Measurements from ENCODE around the gene PRKCE.

PRKCE gene

GRCh38 chr2:45651415-45652089, at the start of gene PRKCE:
TSS of gene PRKCE (plus strand) at chr2:45651675.
- no peak for DNase-seq (ENCODE audit: low read depth)

DNA sequence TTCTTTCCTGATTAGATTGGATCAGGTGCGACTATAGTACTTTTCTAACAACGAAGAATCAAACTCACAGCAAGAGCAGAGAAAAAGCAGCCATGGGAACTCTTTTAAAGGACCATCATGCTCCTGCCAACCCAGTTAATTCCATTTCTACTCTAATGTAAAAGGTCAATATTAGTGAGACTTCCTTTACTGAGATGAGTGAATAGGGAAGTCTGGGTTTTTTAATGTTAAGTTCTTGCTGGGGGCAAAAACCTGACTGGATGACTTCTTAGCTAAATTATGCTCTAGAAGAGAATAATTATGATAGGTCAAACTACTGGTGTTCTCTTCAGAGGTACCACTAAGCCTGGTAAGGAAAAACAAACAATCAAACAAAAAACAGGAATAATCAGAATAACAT, 48.9 kb upstream of the PRKCE start:
- DNase-seq (ENCODE audit: low read depth), result no peak

GRCh38 chr2:45605116-45605515, 46.4 kb upstream of the PRKCE start:
- no peak for DNase-seq (ENCODE audit: low read depth)

DNA sequence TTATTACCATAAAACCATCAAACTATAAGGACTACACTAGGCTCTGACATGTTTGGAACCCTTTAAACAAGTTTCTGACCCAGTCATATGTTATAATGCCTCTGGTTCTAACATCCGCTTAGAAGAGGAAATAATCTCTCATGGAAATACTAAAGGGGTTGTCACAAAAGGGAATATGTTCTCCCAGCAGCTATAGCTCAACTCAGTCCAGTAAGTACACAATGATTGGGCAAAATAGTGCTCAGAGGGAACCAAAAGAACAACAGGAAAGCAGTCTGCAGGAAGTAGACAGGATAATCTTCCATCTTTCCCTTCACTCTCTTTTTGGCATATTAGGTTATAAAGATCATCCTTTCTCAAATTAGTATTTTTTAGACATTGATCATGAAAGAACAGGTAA, 44.7 kb upstream of the PRKCE start:
- no peak for DNase-seq (ENCODE audit: low read depth)

DNA sequence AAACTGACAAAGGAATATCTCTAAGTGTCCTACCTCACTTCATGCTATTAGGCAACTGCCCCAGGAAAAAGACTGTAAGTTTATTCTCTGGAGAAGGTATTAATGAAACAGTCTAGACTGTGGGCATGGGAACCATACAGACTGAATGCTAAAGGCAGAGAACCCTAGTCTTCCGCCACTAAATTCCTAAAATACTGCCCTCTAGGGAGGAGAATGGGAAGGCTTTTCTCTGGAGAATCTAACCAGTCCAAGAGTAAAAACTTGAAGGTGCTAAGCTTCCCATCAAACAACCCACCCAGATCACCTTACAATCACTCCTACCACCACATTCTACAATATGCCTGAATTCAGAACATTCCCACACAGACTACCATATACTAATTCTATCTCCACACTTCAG, 43.8 kb upstream of the PRKCE start:
- no peak for DNase-seq (ENCODE audit: low read depth)

DNA sequence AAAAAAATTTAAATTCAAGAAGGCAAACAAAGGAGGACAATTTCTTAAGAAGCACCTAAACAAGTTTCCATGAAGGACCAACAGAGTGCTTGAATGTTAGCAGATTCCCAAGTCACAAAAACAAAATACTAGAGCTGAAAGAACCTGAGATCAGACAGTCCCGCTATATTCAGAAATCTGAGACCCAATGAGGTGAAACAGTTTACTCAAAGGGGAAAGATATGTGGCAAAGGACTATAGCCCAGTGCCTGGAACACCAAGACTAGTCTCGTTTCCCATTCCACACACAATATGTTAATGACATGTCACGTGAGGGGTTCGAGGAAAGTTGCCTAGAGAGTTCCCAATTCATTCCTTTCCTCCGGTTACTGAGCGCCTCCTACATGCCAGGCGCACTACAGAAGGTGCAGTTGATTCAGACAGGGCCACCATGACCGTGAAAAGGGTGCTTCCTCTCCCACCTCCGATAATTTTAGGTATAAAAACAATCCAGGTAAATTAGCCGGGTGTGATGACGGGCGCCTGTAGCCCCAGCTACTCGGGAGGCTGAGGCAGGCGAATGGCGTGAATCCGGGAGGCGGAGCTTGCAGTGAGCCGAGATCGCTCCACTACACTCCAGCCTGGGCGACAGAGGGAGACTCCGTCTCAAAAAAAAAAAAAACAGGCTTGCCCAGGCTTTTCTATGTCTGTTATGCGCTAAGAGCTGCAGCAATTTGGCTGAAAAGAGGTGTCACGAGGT, 41.0 kb upstream of the PRKCE start:
- DNase-seq (ENCODE audit: low read depth), result peak; percentile 50

- peak; percentile 61 for DNase-seq (ENCODE audit: low read depth)
Measured at GRCh38 chr2:45611020-45611859, 40.2 kb upstream of the PRKCE start, which contains the start of gene SRBD1. TSS of gene SRBD1 (minus strand) at chr2:45611267. CDS start at chr2:45605441, 5,826 bp downstream.

DNA sequence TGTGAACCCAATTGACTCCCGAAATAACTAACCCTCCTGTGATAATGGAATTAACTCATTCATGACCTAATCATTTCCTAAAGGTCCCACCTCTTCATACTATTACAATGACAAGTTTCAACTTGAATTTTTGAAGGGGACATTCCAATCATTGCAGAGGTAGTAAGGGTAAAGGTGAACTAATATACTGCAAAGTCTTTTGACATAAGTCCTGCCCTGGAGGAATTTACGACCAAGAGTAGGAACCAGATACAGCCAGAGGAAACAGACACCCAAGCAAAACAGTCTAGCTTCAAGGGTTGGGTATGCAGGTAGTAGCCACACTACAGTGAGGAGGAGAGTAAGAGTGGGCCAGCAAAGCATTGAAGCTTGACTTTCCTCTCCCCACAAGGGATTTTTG, 39.2 kb upstream of the PRKCE start:
- no peak for DNase-seq (ENCODE audit: low read depth)

DNA sequence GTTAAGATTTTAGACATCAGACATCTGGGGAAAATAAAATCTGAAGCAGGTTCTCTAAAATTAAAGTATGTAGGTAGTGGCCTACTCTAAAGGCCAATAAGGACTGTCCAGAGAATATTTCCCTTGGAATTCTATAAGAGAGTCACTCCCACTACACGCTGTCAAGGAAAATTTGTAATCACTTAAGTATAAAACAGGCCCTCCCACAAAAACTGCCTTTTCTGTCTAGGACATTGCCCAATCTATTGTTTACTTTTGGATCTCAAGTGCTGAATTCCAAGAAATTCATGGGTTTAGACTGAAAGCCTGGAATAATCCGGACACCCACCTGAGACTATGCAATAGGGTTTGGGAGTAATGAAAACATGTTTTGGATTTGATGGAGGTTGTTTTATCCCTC, 38.7 kb upstream of the PRKCE start:
- no peak for DNase-seq (ENCODE audit: low read depth)

DNA sequence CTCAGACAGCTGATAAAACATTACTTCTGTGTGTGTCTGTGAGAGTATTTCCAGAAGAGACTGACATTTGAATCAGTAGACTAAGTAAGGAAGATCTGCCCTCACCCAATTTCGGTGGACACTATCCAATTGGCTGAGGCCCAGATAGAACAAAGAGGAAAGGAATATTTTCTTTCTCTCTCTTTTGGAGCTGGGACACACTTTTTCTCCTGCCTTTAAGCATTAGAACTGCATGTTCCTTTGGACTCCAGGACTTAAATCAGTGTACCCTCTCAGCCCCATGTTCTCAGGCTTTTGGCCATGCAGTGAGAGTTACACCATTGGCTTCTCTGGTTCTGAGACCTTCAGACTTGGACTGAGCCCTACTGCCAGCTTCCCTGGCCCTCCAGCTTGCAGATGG, 37.1 kb upstream of the PRKCE start:
- DNase-seq (ENCODE audit: low read depth), result no peak

DNA sequence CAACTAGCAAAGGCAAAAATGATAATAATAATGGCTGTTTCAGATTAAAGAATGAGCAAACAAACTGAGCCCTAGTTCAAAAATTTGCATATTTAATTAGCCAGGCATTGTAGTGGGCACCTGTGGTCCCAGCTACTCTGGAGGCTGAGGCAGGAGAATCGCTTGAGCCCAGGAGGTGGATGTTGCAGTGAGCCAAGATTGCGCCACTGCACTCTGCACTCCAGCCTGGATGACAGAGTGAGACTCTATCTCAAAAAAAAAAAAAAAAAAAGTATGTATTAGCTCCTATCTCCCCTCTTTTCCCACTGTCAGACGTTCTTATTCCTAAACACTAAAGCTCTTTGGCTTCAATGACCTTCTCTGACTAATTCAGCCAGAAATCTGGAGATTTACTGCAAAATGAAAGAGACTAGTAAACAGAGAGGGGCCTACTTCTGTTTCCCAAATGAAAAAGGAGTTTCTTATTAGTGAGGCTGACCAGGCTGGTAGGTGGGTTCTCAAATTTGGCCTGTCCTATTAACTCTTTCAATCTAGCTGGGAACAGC, 36.5 kb upstream of the PRKCE start:
- no peak for DNase-seq (ENCODE audit: low read depth)

DNA sequence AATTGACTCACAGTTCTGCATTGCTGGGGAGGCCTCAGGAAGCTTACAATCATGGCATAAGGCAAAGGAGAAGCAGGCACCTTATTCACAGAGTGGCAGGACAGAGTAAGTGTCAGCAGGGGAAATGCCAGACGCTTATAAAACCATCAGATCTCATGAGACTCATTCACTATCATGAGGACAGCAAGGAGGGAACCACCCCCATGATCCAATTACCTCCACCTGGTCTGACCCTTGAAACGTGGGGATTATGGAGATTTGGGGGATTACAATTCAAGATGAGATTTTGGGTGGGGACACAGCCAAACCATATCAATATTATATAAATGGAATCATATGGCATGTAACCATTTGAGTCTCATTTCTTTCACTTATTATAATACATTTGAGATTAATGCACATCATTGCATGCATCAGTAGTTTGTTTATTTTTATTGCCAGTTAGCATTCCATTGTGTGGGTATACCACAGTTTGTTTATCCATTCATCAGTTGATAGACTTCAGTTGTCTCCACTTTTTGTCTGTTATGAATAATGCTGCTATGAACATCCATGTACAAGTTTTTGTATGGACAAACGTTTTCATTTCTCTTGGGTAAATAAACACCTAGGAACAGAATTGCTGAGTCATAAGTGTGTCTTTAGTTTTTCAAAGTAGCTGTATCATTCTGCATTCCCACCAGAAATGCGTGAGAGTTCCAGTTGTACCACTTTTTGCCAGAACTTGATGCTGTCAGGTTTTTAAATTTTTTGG, 34.6 kb upstream of the PRKCE start:
- DNase-seq (ENCODE audit: low read depth), result no peak

DNA sequence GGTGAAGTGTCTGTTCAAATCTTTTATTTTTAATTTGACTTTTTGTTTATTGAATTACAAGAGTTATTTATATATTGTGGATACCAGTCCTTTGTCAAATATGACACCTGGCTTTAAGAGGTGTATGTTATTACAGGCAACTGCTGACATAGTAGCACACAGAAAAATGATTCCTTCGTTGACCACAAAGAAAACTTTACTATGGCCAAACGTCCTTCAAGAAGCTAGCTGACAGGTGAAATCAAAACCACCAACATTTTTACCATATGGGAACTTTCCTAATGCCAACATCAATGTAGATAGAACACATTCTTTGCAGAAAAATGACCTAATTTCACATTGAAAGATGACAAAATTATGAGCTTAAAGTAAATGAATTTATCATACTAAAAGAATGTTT, 34.0 kb upstream of the PRKCE start:
- DNase-seq (ENCODE audit: low read depth), result no peak

GRCh38 chr2:45622336-45623075, 29.0 kb upstream of the PRKCE start:
- no peak for DNase-seq (ENCODE audit: low read depth)

GRCh38 chr2:45623098-45623497, 28.4 kb upstream of the PRKCE start:
- DNase-seq (ENCODE audit: low read depth), result no peak

GRCh38 chr2:45625824-45626223, 25.7 kb upstream of the PRKCE start:
- DNase-seq (ENCODE audit: low read depth), result no peak

DNA sequence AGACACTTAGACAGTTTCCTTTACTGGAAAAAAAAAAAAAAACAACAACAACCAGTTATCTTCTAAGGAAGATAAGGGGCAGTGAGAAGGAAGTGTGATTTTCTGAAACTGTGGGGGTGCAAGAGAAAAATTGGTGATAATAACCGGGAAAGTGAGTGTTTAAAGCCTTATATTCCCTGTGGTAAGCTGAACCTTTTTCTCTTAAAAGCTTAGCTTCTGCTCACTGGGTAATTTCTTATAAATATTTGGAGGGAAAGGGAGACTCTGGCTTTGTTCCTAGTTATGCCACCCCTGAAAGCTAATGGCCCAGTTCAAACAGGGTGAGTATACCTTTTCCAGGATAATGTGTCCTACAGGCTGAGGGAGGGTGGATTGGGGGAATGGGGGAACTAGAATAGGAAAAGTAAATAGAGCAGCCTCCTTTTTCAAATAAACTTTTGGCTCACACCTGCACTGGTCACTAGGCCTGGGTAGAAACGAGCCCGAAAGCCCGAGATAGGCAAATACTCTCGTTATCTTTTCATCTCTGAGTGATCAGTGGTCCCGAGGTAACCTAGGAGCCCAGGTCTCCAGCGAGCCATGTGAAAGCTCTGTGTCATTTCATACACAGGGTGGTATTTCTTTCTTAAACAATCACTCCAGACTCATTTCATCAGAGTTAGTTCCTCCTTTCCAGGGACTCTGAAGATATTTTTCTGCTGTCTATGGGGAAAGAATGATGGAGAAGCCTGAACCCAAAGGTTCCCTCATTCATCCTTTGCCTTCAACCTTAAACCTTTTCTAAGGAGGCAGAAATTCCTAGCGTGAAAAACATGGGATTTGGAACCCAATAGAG, 24.9 kb upstream of the PRKCE start:
- no peak for DNase-seq (ENCODE audit: low read depth)

DNA sequence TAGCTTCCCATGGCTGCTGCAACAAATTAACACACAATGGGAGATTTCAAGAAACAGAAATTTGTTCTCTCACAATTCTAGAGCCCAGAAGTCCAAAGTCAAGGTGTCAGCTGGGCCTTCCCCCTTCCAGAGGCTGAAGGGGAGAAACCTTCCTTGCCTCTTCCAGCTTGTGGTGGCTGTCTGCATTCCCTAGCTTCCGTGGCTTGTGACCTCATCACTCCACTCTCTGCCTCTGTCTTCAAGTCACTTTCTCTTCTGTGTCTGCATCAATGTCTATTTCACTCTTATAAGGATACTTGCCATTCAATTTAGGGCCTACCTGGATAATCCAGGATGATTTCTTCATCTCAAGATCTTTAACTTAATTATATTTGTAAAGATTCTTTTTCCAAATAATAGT, 23.6 kb upstream of the PRKCE start:
- no peak for DNase-seq (ENCODE audit: low read depth)

DNA sequence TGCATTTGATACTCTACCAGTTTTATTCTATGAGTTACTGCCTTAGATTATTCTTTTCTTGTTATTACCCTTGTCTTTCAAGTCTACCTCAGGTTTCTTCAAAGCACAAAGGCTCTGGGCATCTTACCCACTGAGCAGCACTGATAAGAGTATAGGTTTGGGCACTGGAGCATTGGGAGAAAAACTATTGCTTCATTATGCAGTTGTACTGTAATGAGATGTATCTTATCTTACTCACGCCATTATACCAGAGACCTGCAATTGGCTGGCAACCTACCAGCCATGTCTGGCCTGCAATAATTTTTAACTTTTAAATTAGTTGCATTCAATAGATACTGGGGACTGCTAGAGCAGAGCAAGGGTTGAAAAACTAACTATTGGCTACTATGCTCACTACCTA, 21.5 kb upstream of the PRKCE start:
- DNase-seq (ENCODE audit: low read depth), result no peak

DNA sequence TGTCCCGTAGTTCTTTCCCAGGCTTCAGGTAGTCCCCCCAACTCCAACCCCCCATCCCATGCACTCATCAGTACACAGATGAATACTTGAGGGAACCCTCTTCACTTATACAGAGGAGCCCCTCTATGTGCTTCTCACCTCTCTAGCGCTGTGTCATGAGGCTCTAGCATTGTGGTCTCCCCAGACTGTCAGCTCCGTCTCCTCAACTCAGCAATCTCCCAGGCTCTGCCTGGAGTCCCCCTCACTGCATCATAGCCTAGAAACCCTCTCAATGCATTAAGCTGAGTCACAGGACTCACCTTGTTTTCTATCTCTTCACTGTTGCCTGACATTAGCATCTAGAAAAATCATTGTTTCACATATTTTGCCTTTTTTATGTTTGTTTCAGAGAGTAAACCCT, 20.2 kb upstream of the PRKCE start:
- no peak for DNase-seq (ENCODE audit: low read depth)

Data from GM04503 (cell line).